Calu3 (cell line): ENCODE measurements around the gene LRMDA. TPM values are rescaled to one million over a fixed set of nuclear protein-coding genes. Genes with fewer than 3 reads are reported as not detected.

Source experiments
- BruUV-seq: library from RNA; stranded (reverse); fragments of 400-500 nt; replicated peaks from 2 replicates; lab custom pipeline; 2021; lab: Mats Ljungman, UMichigan
- CTCF ChIA-PET: fragments of 300-600 bp; sonication (Branson Sonifier 250); formaldehyde crosslinking; loops from one replicate; lab custom pipeline; 2022; ENCODE audit warnings: antibody characterized with exemption; lab: Charles Lee
- DNase-seq: peaks from one replicate; pipeline ENCODE4 v3.0.0; 2022
- H3K27ac Mint-ChIP-seq: one replicate; pipeline ENCODE4 v1.8.0; 2022; ENCODE audit warnings: mixed read lengths; ENCODE audit not compliant: unreplicated experiment
- H3K27me3 Mint-ChIP-seq: one replicate; pipeline ENCODE4 v1.8.0; 2022; ENCODE audit warnings: mixed read lengths; ENCODE audit not compliant: unreplicated experiment
- H3K36me3 Mint-ChIP-seq: one replicate; pipeline ENCODE4 v1.8.0; 2022; ENCODE audit warnings: mild to moderate bottlenecking, moderate library complexity, mixed read lengths; ENCODE audit not compliant: insufficient read depth, unreplicated experiment
- H3K4me1 Mint-ChIP-seq: one replicate; pipeline ENCODE4 v1.8.0; 2022; ENCODE audit warnings: mild to moderate bottlenecking, low read depth, mixed read lengths; ENCODE audit not compliant: unreplicated experiment
- H3K4me3 Mint-ChIP-seq: one replicate; pipeline ENCODE4 v1.8.0; 2022; ENCODE audit warnings: mild to moderate bottlenecking, low read depth, moderate library complexity, mixed read lengths; ENCODE audit not compliant: unreplicated experiment
- H3K9me3 Mint-ChIP-seq: one replicate; pipeline ENCODE4 v1.8.0; 2022; ENCODE audit warnings: low read depth, mixed read lengths; ENCODE audit not compliant: unreplicated experiment
- intact Hi-C: fragments of 100-400 bp; cut with micrococcal nuclease; formaldehyde crosslinking; loops from one replicate; pipeline ENCODE4 v1.10.0; 2022; ENCODE audit not compliant: unreplicated experiment
- total RNA-seq: library from RNA; stranded (reverse); gene quantifications from 2 replicates; pipeline ENCODE4 v1.2.3, GENCODE V29; 2022
- TF ChIP-seq, protein P1 (sequence below): fragments of 200-600 bp; IDR thresholded peaks from one replicate; pipeline ENCODE4 v1.8.0; 2022; ENCODE audit warnings: antibody characterized with exemption; ENCODE audit not compliant: unreplicated experiment

LRMDA gene
- total RNA-seq, 1 experiment from 2014 or later, result 7.6 TPM

DNA sequence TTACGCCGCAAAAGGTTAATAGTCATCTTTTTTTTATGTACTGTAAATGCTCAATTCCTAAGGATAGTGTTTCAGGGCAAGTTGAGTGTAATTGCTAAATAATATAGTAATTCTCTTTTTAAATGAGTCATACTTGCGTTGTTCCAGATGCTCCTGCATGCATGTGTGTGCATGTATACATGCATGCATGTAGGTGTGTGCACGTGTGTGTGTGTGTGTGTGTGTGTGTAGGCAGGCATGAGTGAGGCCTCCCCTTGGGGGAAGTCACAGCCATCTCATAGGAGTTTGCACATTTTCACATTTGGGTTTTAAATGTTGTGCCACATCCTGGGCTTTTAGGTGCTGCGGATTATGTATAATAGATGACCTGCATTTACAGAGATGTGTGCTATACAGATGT lies 1110.4 kb downstream of the LRMDA start:
- Mint-ChIP-seq H3K4me1 (no peaks in the 10 kb centered on the region), H3K27ac (no peak overlapping the region), H3K9me3 (peaks cover 11% of the 10 kb centered on the region), H3K36me3 (no peaks in the 10 kb centered on the region), H3K27me3 (no peaks in the 10 kb centered on the region), H3K4me3 (no peak overlapping the region)
- DNase-seq, result no peak
- intact Hi-C loops, result loop anchor here (10.0 kb wide), 2 partner anchors 573 to 1137 kb away; partner anchors contain the start of gene ZNF503
- TF ChIP-seq, protein P1, sequence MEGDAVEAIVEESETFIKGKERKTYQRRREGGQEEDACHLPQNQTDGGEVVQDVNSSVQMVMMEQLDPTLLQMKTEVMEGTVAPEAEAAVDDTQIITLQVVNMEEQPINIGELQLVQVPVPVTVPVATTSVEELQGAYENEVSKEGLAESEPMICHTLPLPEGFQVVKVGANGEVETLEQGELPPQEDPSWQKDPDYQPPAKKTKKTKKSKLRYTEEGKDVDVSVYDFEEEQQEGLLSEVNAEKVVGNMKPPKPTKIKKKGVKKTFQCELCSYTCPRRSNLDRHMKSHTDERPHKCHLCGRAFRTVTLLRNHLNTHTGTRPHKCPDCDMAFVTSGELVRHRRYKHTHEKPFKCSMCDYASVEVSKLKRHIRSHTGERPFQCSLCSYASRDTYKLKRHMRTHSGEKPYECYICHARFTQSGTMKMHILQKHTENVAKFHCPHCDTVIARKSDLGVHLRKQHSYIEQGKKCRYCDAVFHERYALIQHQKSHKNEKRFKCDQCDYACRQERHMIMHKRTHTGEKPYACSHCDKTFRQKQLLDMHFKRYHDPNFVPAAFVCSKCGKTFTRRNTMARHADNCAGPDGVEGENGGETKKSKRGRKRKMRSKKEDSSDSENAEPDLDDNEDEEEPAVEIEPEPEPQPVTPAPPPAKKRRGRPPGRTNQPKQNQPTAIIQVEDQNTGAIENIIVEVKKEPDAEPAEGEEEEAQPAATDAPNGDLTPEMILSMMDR, result no peak
- CTCF ChIA-PET, result no interaction called here
- BruUV-seq, result no TSS peak

DNA sequence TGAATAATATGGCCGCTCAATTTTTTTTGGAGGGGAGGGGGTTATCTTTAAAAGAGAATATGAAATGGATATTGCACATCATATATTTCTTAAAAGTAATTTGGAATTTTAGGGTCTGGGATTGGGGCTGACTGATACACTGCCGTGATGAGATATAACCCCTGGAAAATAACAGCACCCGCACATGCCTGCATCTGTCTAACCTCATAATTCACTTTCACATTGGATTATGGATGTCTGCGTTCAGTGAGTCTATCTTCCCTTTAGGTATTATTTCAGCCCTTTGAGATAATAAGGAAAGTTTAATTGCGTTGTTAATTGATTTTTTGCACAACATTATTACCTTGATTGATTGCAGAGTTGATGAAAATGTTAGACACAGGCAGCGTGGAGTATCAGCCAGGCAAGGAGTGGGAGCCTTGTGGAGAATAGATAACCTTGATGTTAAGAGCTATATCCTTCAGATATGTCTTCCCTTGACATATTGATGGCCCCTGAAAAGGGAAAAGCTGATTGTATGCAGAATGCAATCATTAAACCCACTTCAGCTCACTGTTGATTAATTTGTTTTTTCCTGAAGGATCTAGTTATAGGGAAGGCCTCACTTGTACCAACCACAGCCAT lies 1111.0 kb downstream of the LRMDA start:
- CTCF ChIA-PET, result interaction anchor here (0.6 kb wide), 1 partner anchor 55 kb away, joined by 3 read pairs; no protein-coding TSS in a partner anchor
- no peaks in the 10 kb centered on the region for H3K4me1 Mint-ChIP-seq
- H3K27me3 Mint-ChIP-seq, result no peaks in the 10 kb centered on the region
- no peak overlapping the region for H3K27ac Mint-ChIP-seq
- intact Hi-C loops, result loop anchor here (10.0 kb wide), 2 partner anchors 572 to 1138 kb away; partner anchors contain the start of gene ZNF503
- H3K9me3 Mint-ChIP-seq, result peaks cover 6% of the 10 kb centered on the region
- DNase-seq, result no peak
- no peak overlapping the region for H3K4me3 Mint-ChIP-seq
- BruUV-seq, result no TSS peak
- TF ChIP-seq, protein P1, result no peak
- H3K36me3 Mint-ChIP-seq, result no peaks in the 10 kb centered on the region

GRCh38 chr10:76543655-76544054 lies 1112.2 kb downstream of the LRMDA start:
- H3K4me3 Mint-ChIP-seq, result no peak overlapping the region

GRCh38 chr10:76544789-76545188 lies 1113.4 kb downstream of the LRMDA start:
- H3K9me3 Mint-ChIP-seq, result no peaks in the 10 kb centered on the region
- BruUV-seq, result no TSS peak
- H3K27ac Mint-ChIP-seq, result no peak overlapping the region
- H3K36me3 Mint-ChIP-seq, result no peaks in the 10 kb centered on the region
- no peaks in the 10 kb centered on the region for H3K4me1 Mint-ChIP-seq
- intact Hi-C loops, result loop anchor here (5.0 to 10.0 kb wide), 3 partner anchors 570 to 1357 kb away; partner anchors contain the start of gene ZNF503
- no peak for DNase-seq
- H3K4me3 Mint-ChIP-seq, result no peak overlapping the region
- TF ChIP-seq, protein P1, result no peak
- peaks cover 8% of the 10 kb centered on the region for H3K27me3 Mint-ChIP-seq
- CTCF ChIA-PET, result interaction anchor here (0.6 kb wide), 1 partner anchor 1310 kb away, joined by 3 read pairs; no protein-coding TSS in a partner anchor

More at GRCh38 chr10:76543655-76544054, 1112.2 kb downstream of the LRMDA start:
- Mint-ChIP-seq H3K9me3 (peaks cover 3% of the 10 kb centered on the region), H3K4me1 (no peaks in the 10 kb centered on the region), H3K36me3 (no peaks in the 10 kb centered on the region), H3K27me3 (no peaks in the 10 kb centered on the region), H3K27ac (no peak overlapping the region)
- BruUV-seq, result no TSS peak
- intact Hi-C loops, result loop anchor here (10.0 kb wide), 2 partner anchors 571 to 1139 kb away; partner anchors contain the start of gene ZNF503
- TF ChIP-seq, protein P1, result no peak
- CTCF ChIA-PET, result no interaction called here
- DNase-seq, result no peak
